ENCODE data around the gene GBX1. TPM values are rescaled to one million over a fixed set of nuclear protein-coding genes. Genes with fewer than 3 reads are reported as not detected.

GBX1 gene
- total RNA-seq, 3 donors from 2014 or later = not detected

- Histone ChIP-seq H3K9me3 (no peaks in the 10 kb centered on the region), H3K4me3 (no peak overlapping the region), H3K36me3 (ENCODE audit: low read depth) (no peaks in the 10 kb centered on the region), H3K4me1 (ENCODE audit: low read depth) (no peaks in the 10 kb centered on the region)
- intact Hi-C loops (cut with DNase I, micrococcal nuclease) = no loop called here
- DNase-seq = no peak
- TF ChIP-seq, protein P1, sequence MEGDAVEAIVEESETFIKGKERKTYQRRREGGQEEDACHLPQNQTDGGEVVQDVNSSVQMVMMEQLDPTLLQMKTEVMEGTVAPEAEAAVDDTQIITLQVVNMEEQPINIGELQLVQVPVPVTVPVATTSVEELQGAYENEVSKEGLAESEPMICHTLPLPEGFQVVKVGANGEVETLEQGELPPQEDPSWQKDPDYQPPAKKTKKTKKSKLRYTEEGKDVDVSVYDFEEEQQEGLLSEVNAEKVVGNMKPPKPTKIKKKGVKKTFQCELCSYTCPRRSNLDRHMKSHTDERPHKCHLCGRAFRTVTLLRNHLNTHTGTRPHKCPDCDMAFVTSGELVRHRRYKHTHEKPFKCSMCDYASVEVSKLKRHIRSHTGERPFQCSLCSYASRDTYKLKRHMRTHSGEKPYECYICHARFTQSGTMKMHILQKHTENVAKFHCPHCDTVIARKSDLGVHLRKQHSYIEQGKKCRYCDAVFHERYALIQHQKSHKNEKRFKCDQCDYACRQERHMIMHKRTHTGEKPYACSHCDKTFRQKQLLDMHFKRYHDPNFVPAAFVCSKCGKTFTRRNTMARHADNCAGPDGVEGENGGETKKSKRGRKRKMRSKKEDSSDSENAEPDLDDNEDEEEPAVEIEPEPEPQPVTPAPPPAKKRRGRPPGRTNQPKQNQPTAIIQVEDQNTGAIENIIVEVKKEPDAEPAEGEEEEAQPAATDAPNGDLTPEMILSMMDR (IDR thresholded peaks at IDR 0.05) = no peak
- ATAC-seq = no peak
Observed at GRCh38 chr7:151139791-151140190, 27.7 kb downstream of the GBX1 start.

DNA sequence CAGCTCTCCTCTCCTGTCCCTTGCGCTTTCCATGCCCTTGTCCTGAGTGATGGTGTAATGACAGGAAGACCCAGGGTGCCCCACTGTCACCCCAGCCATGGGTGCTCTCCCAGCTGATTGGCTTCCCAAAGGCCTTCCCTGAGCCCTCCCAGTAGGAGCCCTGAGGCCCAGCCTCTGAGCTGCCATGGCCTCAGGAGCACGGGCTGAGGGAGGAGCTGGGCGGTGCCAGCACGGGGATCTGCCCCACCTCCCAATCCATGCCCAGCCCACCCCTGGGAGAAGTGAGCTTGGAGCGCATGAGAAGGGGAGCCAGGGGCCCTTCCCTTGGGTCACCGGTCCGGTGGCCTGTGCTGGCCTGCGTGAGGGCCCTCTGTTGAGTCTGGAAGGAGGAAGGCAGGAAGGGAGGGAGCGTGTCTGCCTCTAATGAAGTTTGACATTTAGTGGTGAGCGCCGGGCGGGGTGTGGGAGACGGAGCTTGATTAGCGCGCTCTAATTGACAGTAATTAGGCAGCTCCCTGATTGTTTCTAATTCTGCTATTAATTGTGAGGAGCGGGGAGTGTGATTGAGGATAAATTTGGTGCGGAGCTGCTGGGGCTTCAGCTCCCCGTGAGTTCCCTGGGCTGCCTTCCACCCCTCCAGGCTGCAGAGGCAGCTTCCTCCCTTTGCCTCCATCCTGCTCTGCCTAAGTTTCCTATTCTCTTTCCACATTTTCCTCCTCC is 28.3 kb downstream of the GBX1 start:
- TF ChIP-seq, protein P1 (IDR thresholded peaks at IDR 0.05) = no peak
- DNase-seq (no peak), ATAC-seq (no peak)
- Histone ChIP-seq H3K9me3 (no peaks in the 10 kb centered on the region), H3K4me1 (ENCODE audit: low read depth) (no peaks in the 10 kb centered on the region), H3K36me3 (ENCODE audit: low read depth) (no peaks in the 10 kb centered on the region), H3K4me3 (no peak overlapping the region)
- intact Hi-C loops (cut with DNase I, micrococcal nuclease) = no loop called here

DNA sequence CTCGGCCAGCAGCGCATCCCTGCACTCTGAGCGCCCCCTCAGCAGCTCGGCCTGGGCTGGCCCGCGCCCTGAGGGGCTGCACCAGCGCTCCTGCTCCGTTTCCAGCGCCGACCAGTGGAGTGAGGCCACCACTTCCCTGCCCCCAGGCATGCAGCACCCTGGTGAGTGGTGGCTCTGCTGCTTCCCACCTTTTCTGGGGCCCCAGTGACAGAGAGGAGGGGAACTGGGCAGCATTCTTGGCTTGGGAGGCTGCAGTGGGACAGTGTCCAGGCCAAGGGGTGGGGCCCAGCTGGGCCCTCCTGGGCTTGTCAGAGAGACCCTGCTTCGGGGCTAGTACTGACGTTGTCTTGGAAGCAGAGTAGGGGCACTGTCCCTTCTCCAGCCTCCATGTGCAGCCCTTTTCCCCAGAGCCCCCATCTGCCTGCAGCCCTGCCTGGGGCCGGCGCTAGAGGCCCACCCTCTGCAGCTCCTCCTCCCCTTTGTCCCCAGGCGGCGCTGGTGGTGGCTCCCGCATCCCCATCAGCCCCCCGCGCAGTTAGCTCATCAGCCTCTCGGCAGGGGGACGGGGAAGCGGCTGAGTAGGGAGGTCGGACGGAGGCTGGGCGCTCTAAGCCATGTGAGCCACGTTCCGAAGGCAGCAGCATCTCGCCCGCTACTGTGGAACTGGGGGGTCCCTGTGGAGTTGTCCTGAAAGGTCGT is 29.2 kb downstream of the GBX1 start:
- ATAC-seq = no peak
- H3K36me3 ChIP-seq (ENCODE audit: low read depth) = no peaks in the 10 kb centered on the region

DNA sequence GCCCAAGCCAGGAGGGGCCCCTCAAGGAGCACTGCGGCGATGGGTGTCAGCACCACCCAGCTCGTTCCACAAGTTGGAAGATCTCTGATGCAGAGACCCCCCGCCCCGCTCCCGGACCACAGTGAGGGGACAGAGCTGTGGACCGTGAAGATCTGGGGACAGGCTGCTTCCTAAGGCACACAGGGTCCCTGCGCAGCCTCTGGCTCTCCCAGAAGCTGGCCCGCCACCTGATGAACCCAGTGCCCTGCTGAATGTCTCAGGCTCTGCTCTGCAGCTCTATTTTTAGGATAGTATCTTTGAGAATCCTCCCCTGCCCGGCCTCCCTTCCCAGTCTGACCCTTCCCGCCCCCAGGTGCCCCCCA is 29.7 kb downstream of the GBX1 start:
- Histone ChIP-seq H3K36me3 (ENCODE audit: low read depth) (no peaks in the 10 kb centered on the region), H3K4me3 (no peak overlapping the region), H3K4me1 (ENCODE audit: low read depth) (no peaks in the 10 kb centered on the region), H3K9me3 (no peaks in the 10 kb centered on the region)
- DNase-seq (no peak), ATAC-seq (no peak)
- TF ChIP-seq, protein P1 (IDR thresholded peaks at IDR 0.05) = no peak
- intact Hi-C loops (cut with DNase I, micrococcal nuclease) = no loop called here

More for the DNA sequence above, 29.2 kb downstream of the GBX1 start:
- intact Hi-C loops (cut with DNase I, micrococcal nuclease) = no loop called here
- no peaks in the 10 kb centered on the region for H3K4me1 ChIP-seq (ENCODE audit: low read depth)
- TF ChIP-seq, protein P1 (IDR thresholded peaks at IDR 0.05) = no peak
- no peaks in the 10 kb centered on the region for H3K9me3 ChIP-seq
- no peak overlapping the region for H3K4me3 ChIP-seq
- no peak for DNase-seq

GRCh38 chr7:151137076-151137675 is 30.3 kb downstream of the GBX1 start:
- TF ChIP-seq, protein P1 (IDR thresholded peaks at IDR 0.05) = no peak
- no peak for ATAC-seq
- DNase-seq = no peak

More at GRCh38 chr7:151137076-151137675, 30.3 kb downstream of the GBX1 start:
- Histone ChIP-seq H3K4me1 (ENCODE audit: low read depth) (no peaks in the 10 kb centered on the region), H3K36me3 (ENCODE audit: low read depth) (no peaks in the 10 kb centered on the region), H3K9me3 (no peaks in the 10 kb centered on the region), H3K4me3 (no peak overlapping the region)
- intact Hi-C loops (cut with DNase I, micrococcal nuclease) = no loop called here

Data from mucosa of descending colon (tissue), 3 donors.